HepG2 (cell line): ENCODE results near the gene KLHL21. TPM values are rescaled to one million over a fixed set of nuclear protein-coding genes. Genes with fewer than 3 reads are reported as not detected.

ENCODE experiments used
- CEBPG ChIP-seq: IDR thresholded peaks from 2 replicates; pipeline ENCODE4 v1.6.1; 2016
- GLI4 ChIP-seq: sonication (generic); formaldehyde crosslinking; IDR thresholded peaks from 2 replicates; pipeline ENCODE4 v1.5.1; 2020; ENCODE audit warnings: missing genetic modification reagents, mild to moderate bottlenecking, moderate library complexity, borderline replicate concordance
- GMEB1 ChIP-seq: sonication (generic); formaldehyde crosslinking; IDR thresholded peaks from 2 replicates; pipeline ENCODE4 v1.5.1; 2020; ENCODE audit warnings: missing genetic modification reagents, mild to moderate bottlenecking, borderline replicate concordance
- GTF3A ChIP-seq: sonication (generic); formaldehyde crosslinking; conservative IDR thresholded peaks from 2 replicates; pipeline ENCODE4 v1.4.0; 2020; ENCODE audit warnings: mild to moderate bottlenecking, missing genetic modification reagents
- HNF1B ChIP-seq: sonication (generic); formaldehyde crosslinking; IDR thresholded peaks from 2 replicates; pipeline ENCODE4 v1.5.1; 2020; ENCODE audit warnings: mild to moderate bottlenecking, moderate library complexity, missing genetic modification reagents
- MLX ChIP-seq: IDR thresholded peaks from 2 replicates; pipeline ENCODE4 v1.6.1; 2016
- NR0B2 ChIP-seq: sonication (generic); formaldehyde crosslinking; IDR thresholded peaks from 2 replicates; pipeline ENCODE4 v1.4.0; 2020; ENCODE audit warnings: mild to moderate bottlenecking, missing genetic modification reagents
- PHF5A ChIP-seq: IDR thresholded peaks from one replicate; pipeline ENCODE4 v1.6.1; 2018; ENCODE audit warnings: low read depth, missing genetic modification reagents; ENCODE audit not compliant: unreplicated experiment
- RARA ChIP-seq: IDR thresholded peaks from 2 replicates; pipeline ENCODE4 v1.6.1; 2016; ENCODE audit warnings: missing genetic modification reagents, missing compliant biosample characterization
- SMC3 ChIP-seq: IDR thresholded peaks from 2 replicates; pipeline ENCODE4 v1.6.1; 2011; ENCODE audit warnings: low read length, improper control_type of control experiment
- SP4 ChIP-seq: sonication (generic); formaldehyde crosslinking; IDR thresholded peaks from 2 replicates; pipeline ENCODE4 v1.8.1; 2023; ENCODE audit warnings: mild to moderate bottlenecking, missing genetic modification reagents
- SP5 ChIP-seq: IDR thresholded peaks from 2 replicates; pipeline ENCODE4 v1.6.1; 2016; ENCODE audit warnings: low read depth, borderline replicate concordance
- STAG1 ChIP-seq: sonication (generic); formaldehyde crosslinking; IDR thresholded peaks from 2 replicates; pipeline ENCODE4 v1.4.0; 2020; ENCODE audit warnings: missing genetic modification reagents
- SUZ12 ChIP-seq: fragments of 150-350 bp; IDR thresholded peaks from 2 replicates; pipeline ENCODE4 v1.6.1; 2014; ENCODE audit warnings: low read depth, low read length
- TMF1 ChIP-seq: sonication (generic); formaldehyde crosslinking; IDR thresholded peaks from 2 replicates; pipeline ENCODE4 v1.8.1; 2022; ENCODE audit warnings: low read depth, missing genetic modification reagents
- ZBTB1 ChIP-seq: sonication (generic); formaldehyde crosslinking; IDR thresholded peaks from 2 replicates; pipeline ENCODE4 v1.4.0; 2020; ENCODE audit warnings: missing genetic modification reagents, borderline replicate concordance
- ZNF331 ChIP-seq: sonication (generic); formaldehyde crosslinking; IDR thresholded peaks from 2 replicates; pipeline ENCODE4 v1.4.0; 2020; ENCODE audit warnings: missing genetic modification reagents
- ZNF503 ChIP-seq: sonication (generic); formaldehyde crosslinking; IDR thresholded peaks from 2 replicates; pipeline ENCODE4 v1.4.0; 2020; ENCODE audit warnings: missing genetic modification reagents
- ZNF530 ChIP-seq: sonication (generic); formaldehyde crosslinking; IDR thresholded peaks from 2 replicates; pipeline ENCODE4 v1.5.0; 2020; ENCODE audit warnings: low read depth, mild to moderate bottlenecking, missing genetic modification reagents
- ZNF574 ChIP-seq: sonication (generic); formaldehyde crosslinking; IDR thresholded peaks from 2 replicates; pipeline ENCODE4 v1.4.0; 2020; ENCODE audit warnings: missing genetic modification reagents
- polyA plus RNA-seq, 8 experiments: library from polyadenylated mRNA; depleted of rRNA in 3 of 8; stranded (reverse) in 7 of 8; unstranded in 1 of 8; fragments of >200 nt; fragmentation: Illumina TruSeq in 4 of 8; extraction: Trizol in 4 of 8; gene quantifications; 2 replicates each; pipeline versions ENCODE4 v1.2.1 to v1.2.3, GENCODE V29; 2011 to 2016; ENCODE audit warnings: low read depth in 4 of 8, missing spikeins in 1 of 8, mixed read lengths in 1 of 8; ENCODE audit not compliant: insufficient read depth in 1 of 8
- total RNA-seq, 5 experiments: library from RNA; depleted of rRNA; stranded (reverse); fragments of >200 nt; fragmentation: Illumina TruSeq; extraction: Trizol; gene quantifications; 2 replicates each; pipeline ENCODE4 v1.2.3, GENCODE V29; 2016; ENCODE audit warnings: low read depth in 1 of 5

Gene KLHL21
- total and polyA plus RNA-seq, 2 of the 13 experiments (the other 11 are each of a cell fraction or from before 2014, with no cell fraction given): 14.8 to 25.0 TPM

GRCh38 chr1:6580593-6581409 is 21.9 kb downstream of the KLHL21 start (continued):
- no peak for TF ChIP-seq ZNF503 (CRISPR knock-in tag)
- peak; percentile 66; the same call in 1 of the 2 replicates for TF ChIP-seq HNF1B (CRISPR knock-in tag)
- TF ChIP-seq STAG1: peak; percentile 16; the same call in 1 of the 2 replicates
- no peak for TF ChIP-seq MLX
- TF ChIP-seq SP4 (CRISPR knock-in tag): no peak
- no peak for TF ChIP-seq SUZ12
- no peak for TF ChIP-seq SMC3
- 0 out of 2 replicates have a peak, but pooled peaks have one; percentile 4 for TF ChIP-seq ZNF530
- TF ChIP-seq CEBPG (CRISPR knock-in tag): no peak
- peak; percentile 47; the same call in 1 of the 2 replicates for TF ChIP-seq ZNF574 (CRISPR knock-in tag)
- no peak for TF ChIP-seq TMF1 (CRISPR knock-in tag)
- TF ChIP-seq ZBTB1 (CRISPR knock-in tag): no peak
- 0 out of 2 replicates have a peak, but pooled peaks have one; percentile 36 for TF ChIP-seq GLI4 (CRISPR knock-in tag)
- no peak for TF ChIP-seq GMEB1
- no peak for TF ChIP-seq ZNF331
- TF ChIP-seq GTF3A (CRISPR knock-in tag): no peak
- TF ChIP-seq PHF5A (CRISPR knock-in tag): no peak
- TF ChIP-seq RARA (CRISPR knock-in tag): no peak
- no peak for TF ChIP-seq NR0B2 (CRISPR knock-in tag)
- no peak for TF ChIP-seq SP5 (CRISPR knock-in tag)
